ENCODE data around the gene MYO19.

- TF ChIP-seq CTCF (IDR thresholded peaks at IDR 0.05; ENCODE audit: low read depth, low read length, poor library complexity, severe bottlenecking) = no peak
- no peak for TF ChIP-seq EZH2phosphoT487 (IDR thresholded peaks at IDR 0.05; ENCODE audit: borderline replicate concordance, low read length)
Measured at GRCh38 chr17:36506249-36506826, 28.3 kb downstream of the MYO19 start.
